ENCODE results near the gene RPRD1B. TPM values are rescaled to one million over a fixed set of nuclear protein-coding genes. Genes with fewer than 3 reads are reported as not detected.
"Not testable (repeated sequence)": the region's sequence is repeated elsewhere in the genome, so short reads cannot be mapped to it uniquely, and the experiment has no call there.

The RPRD1B gene
- polyA plus RNA-seq, 3 donors: 36.1 to 36.4 (median 36.2) TPM

- DNase-seq (ENCODE audit: low read depth in 3 of 3, low spot score in 2 of 3): no peak
Measured at GRCh38 chr20:38001173-38001875, 32.2 kb upstream of the RPRD1B start.

GRCh38 chr20:38001981-38002380 is 31.6 kb upstream of the RPRD1B start:
- no peak for DNase-seq (ENCODE audit: low read depth in 3 of 3, low spot score in 2 of 3)

- no peak for DNase-seq (ENCODE audit: low read depth in 3 of 3, low spot score in 2 of 3)
Measured at GRCh38 chr20:38002422-38002821, 31.1 kb upstream of the RPRD1B start.

GRCh38 chr20:38004416-38004815 is 29.1 kb upstream of the RPRD1B start:
- no peak for DNase-seq (ENCODE audit: low read depth in 3 of 3, low spot score in 2 of 3)

GRCh38 chr20:38005903-38006302 is 27.6 kb upstream of the RPRD1B start:
- DNase-seq (ENCODE audit: low read depth in 3 of 3, low spot score in 2 of 3): no peak

GRCh38 chr20:38007526-38007925 is 26.0 kb upstream of the RPRD1B start:
- no peak for DNase-seq (ENCODE audit: low read depth in 3 of 3, low spot score in 2 of 3)

GRCh38 chr20:38008233-38008944 is 25.2 kb upstream of the RPRD1B start:
- DNase-seq (ENCODE audit: low read depth in 3 of 3, low spot score in 2 of 3): no peak

GRCh38 chr20:38009416-38009815 is 24.1 kb upstream of the RPRD1B start:
- not testable (repeated sequence) for DNase-seq (ENCODE audit: low read depth in 3 of 3, low spot score in 2 of 3)

- no peak for DNase-seq (ENCODE audit: low read depth in 3 of 3, low spot score in 2 of 3)
Measured at GRCh38 chr20:38011696-38012095, 21.9 kb upstream of the RPRD1B start.

- DNase-seq (ENCODE audit: low read depth in 3 of 3, low spot score in 2 of 3): no peak
Measured at GRCh38 chr20:38012332-38012731, 21.2 kb upstream of the RPRD1B start.

GRCh38 chr20:38013887-38014286 is 19.7 kb upstream of the RPRD1B start:
- no peak for DNase-seq (ENCODE audit: low read depth in 3 of 3, low spot score in 2 of 3)

GRCh38 chr20:38017959-38018358 is 15.6 kb upstream of the RPRD1B start:
- no peak for DNase-seq (ENCODE audit: low read depth in 3 of 3, low spot score in 2 of 3)

- no peak for DNase-seq (ENCODE audit: low read depth in 3 of 3, low spot score in 2 of 3)
Measured at GRCh38 chr20:38018385-38018784, 15.2 kb upstream of the RPRD1B start.

- DNase-seq (ENCODE audit: low read depth in 3 of 3, low spot score in 2 of 3): no peak
Measured at GRCh38 chr20:38021087-38021772, 12.3 kb upstream of the RPRD1B start.

- no peak for DNase-seq (ENCODE audit: low read depth in 3 of 3, low spot score in 2 of 3)
Measured at GRCh38 chr20:38023181-38024001, 10.2 kb upstream of the RPRD1B start.

GRCh38 chr20:38024496-38024895 is 9.1 kb upstream of the RPRD1B start:
- DNase-seq (ENCODE audit: low read depth in 3 of 3, low spot score in 2 of 3): no peak

- DNase-seq (ENCODE audit: low read depth in 3 of 3, low spot score in 2 of 3): no peak
Measured at GRCh38 chr20:38029453-38029852, 4.1 kb upstream of the RPRD1B start.

- DNase-seq (ENCODE audit: low read depth in 3 of 3, low spot score in 2 of 3): no peak
Measured at GRCh38 chr20:38031957-38032356, 1.6 kb upstream of the RPRD1B start.

- DNase-seq (ENCODE audit: low read depth in 3 of 3, low spot score in 2 of 3): no peak
Measured at GRCh38 chr20:38032585-38033329, 789 bp upstream of the RPRD1B start.

- DNase-seq (ENCODE audit: low read depth in 3 of 3, low spot score in 2 of 3): no peak
Measured at GRCh38 chr20:38034108-38034649, 633 bp downstream of the RPRD1B start.

Measured in right renal cortex interstitium (tissue), 3 donors.